Testis (tissue), 2 donors: Measurements from ENCODE around the gene ASTL.

Experiments used
- POLR2A ChIP-seq: fragments of 450-650 bp; IDR thresholded peaks from one replicate; pipeline ENCODE4 v1.6.1; 2017; ENCODE audit warnings: antibody characterized with exemption, mild to moderate bottlenecking, moderate library complexity
- TF ChIP-seq, protein P1 (sequence below), 3 experiments: fragments of 450-650 bp in 2 of 3; fragments of 200-600 bp in 1 of 3; sonication (generic) in 1 of 3; IDR thresholded peaks; one replicate each; pipeline ENCODE4 v1.5.1; 2016 to 2019; ENCODE audit warnings: antibody characterized with exemption in 3 of 3, mild to moderate bottlenecking in 2 of 3, moderate library complexity in 1 of 3

DNA sequence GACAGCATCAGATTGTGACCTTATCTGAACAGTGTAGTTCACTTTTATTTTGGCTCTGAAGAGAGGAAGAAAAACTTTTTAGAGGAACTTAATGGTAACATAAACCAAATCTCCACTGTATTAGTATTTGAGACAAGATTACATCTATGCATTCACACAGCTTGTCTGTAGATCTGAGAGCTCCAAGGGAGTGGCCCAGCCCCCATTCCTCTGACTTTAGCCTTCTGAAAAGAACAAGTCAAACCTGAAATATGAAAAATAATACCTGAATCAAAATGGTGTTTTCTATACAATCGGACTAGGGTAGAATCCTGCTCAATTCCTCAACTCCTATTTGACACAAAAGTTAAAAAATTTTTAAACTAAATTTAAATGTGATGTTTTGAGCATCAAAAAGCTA, 47.2 kb upstream of the ASTL start:
- TF ChIP-seq, protein P1, sequence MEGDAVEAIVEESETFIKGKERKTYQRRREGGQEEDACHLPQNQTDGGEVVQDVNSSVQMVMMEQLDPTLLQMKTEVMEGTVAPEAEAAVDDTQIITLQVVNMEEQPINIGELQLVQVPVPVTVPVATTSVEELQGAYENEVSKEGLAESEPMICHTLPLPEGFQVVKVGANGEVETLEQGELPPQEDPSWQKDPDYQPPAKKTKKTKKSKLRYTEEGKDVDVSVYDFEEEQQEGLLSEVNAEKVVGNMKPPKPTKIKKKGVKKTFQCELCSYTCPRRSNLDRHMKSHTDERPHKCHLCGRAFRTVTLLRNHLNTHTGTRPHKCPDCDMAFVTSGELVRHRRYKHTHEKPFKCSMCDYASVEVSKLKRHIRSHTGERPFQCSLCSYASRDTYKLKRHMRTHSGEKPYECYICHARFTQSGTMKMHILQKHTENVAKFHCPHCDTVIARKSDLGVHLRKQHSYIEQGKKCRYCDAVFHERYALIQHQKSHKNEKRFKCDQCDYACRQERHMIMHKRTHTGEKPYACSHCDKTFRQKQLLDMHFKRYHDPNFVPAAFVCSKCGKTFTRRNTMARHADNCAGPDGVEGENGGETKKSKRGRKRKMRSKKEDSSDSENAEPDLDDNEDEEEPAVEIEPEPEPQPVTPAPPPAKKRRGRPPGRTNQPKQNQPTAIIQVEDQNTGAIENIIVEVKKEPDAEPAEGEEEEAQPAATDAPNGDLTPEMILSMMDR (IDR thresholded peaks at IDR 0.05) = no peak
- no peak for TF ChIP-seq POLR2A
